Astrocyte (in vitro differentiated cells and primary cell): ENCODE measurements around the gene TRAP1.

Experiments used
- EZH2 ChIP-seq: IDR thresholded peaks from 2 replicates; pipeline ENCODE4 v1.6.1; 2012; ENCODE audit warnings: mild to moderate bottlenecking, low read length, inconsistent platforms; ENCODE audit not compliant: insufficient read depth
- TF ChIP-seq, protein P1 (sequence below): IDR thresholded peaks from 2 replicates; pipeline ENCODE4 v1.5.1; 2011; ENCODE audit warnings: low read depth, mild to moderate bottlenecking, inconsistent platforms, low read length, moderate library complexity; ENCODE audit not compliant: insufficient read depth

- TF ChIP-seq, protein P1, sequence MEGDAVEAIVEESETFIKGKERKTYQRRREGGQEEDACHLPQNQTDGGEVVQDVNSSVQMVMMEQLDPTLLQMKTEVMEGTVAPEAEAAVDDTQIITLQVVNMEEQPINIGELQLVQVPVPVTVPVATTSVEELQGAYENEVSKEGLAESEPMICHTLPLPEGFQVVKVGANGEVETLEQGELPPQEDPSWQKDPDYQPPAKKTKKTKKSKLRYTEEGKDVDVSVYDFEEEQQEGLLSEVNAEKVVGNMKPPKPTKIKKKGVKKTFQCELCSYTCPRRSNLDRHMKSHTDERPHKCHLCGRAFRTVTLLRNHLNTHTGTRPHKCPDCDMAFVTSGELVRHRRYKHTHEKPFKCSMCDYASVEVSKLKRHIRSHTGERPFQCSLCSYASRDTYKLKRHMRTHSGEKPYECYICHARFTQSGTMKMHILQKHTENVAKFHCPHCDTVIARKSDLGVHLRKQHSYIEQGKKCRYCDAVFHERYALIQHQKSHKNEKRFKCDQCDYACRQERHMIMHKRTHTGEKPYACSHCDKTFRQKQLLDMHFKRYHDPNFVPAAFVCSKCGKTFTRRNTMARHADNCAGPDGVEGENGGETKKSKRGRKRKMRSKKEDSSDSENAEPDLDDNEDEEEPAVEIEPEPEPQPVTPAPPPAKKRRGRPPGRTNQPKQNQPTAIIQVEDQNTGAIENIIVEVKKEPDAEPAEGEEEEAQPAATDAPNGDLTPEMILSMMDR = no peak
- TF ChIP-seq EZH2 = no peak
These were observed 25.6 kb downstream of the TRAP1 start for GRCh38 chr16:3691761-3692160.
